Adrenal gland (tissue), 5 donors: Measurements from ENCODE around the gene SLC3A2.

Experiments used
- CTCF ChIP-seq, 6 experiments: fragments of 450-650 bp in 4 of 6; fragments of 200-600 bp in 2 of 6; sonication (generic) in 1 of 6; IDR thresholded peaks; 1 replicate in 5 of 6; 2 replicates in 1 of 6; pipeline versions ENCODE4 v1.5.1 to v1.8.0; 2016 to 2021; ENCODE audit warnings: antibody characterized with exemption in 6 of 6, mild to moderate bottlenecking in 2 of 6, moderate library complexity in 1 of 6
- POLR2A ChIP-seq, 2 donors: fragments of 450-650 bp; IDR thresholded peaks; one replicate each; pipeline ENCODE4 v1.6.1; 2017; ENCODE audit warnings: antibody characterized with exemption in 2 of 2, mild to moderate bottlenecking in 2 of 2, moderate library complexity in 1 of 2
- donor health status: DM: no; HTN: no; CAD: no.

GRCh38 chr11:62922653-62923431 lies 42.1 kb downstream of the SLC3A2 start:
- TF ChIP-seq CTCF (IDR thresholded peaks at IDR 0.05): peak in 1 of 6 experiments; percentile 8
- TF ChIP-seq POLR2A (IDR thresholded peaks at IDR 0.05): no peak
